SK-N-SH treated with all-trans-retinoic acid at 6 μM for 48 hours (cell line): ENCODE results near the gene RBMX.

ENCODE experiments used
- ATAC-seq: fragments of 200-7000 bp; cut with Tn5 transposase; 3 replicates; pipeline ENCODE4 v1.9.1; 2020; ENCODE audit warnings: mild to moderate bottlenecking, moderate library complexity
- ARNTL ChIP-seq: fragments of 450-650 bp; formaldehyde crosslinking; IDR thresholded peaks from 2 replicates; pipeline ENCODE4 v1.5.0; 2020; ENCODE audit warnings: low read depth, mild to moderate bottlenecking, moderate library complexity, borderline replicate concordance
- BACH2 ChIP-seq: fragments of 250-450 bp; sonication (Bioruptor Pico); IDR thresholded peaks from 2 replicates; pipeline ENCODE4 v1.9.0; 2021; ENCODE audit warnings: mild to moderate bottlenecking, borderline replicate concordance
- CSDC2 ChIP-seq: fragments of 250-450 bp; sonication (Bioruptor Pico); IDR thresholded peaks from 2 replicates; pipeline ENCODE4 v1.5.0; 2020; ENCODE audit warnings: mild to moderate bottlenecking, moderate library complexity
- ESRRG ChIP-seq: fragments of 250-450 bp; sonication (Bioruptor Pico); IDR thresholded peaks from 2 replicates; pipeline ENCODE4 v1.6.1; 2021; ENCODE audit warnings: mild to moderate bottlenecking
- GLIS3 ChIP-seq: fragments of 250-450 bp; sonication (Bioruptor Pico); IDR thresholded peaks from 2 replicates; pipeline ENCODE4 v1.5.0; 2020; ENCODE audit warnings: mild to moderate bottlenecking, moderate library complexity
- ISL1 ChIP-seq: fragments of 250-450 bp; sonication (Bioruptor Pico); IDR thresholded peaks from 2 replicates; pipeline ENCODE4 v2.1.2; 2022; ENCODE audit warnings: mild to moderate bottlenecking, moderate library complexity
- OSR1 ChIP-seq: fragments of 250-450 bp; sonication (Bioruptor Pico); IDR thresholded peaks from 2 replicates; pipeline ENCODE4 v1.8.0; 2022; ENCODE audit warnings: moderate library complexity, mild to moderate bottlenecking, inconsistent platforms
- RARB ChIP-seq: fragments of 250-450 bp; sonication (Bioruptor Pico); IDR thresholded peaks from 2 replicates; pipeline ENCODE4 v1.8.0; 2021; ENCODE audit warnings: mild to moderate bottlenecking, moderate library complexity
- SNAI2 ChIP-seq: fragments of 250-450 bp; sonication (Bioruptor Pico); IDR thresholded peaks from 2 replicates; pipeline ENCODE4 v1.5.0; 2020; ENCODE audit warnings: mild to moderate bottlenecking, moderate library complexity
- TCF4 ChIP-seq: fragments of 250-450 bp; sonication (Bioruptor Pico); IDR thresholded peaks from 2 replicates; pipeline ENCODE4 v1.8.0; 2021; ENCODE audit warnings: mild to moderate bottlenecking, moderate library complexity, borderline replicate concordance
- ZC3H10 ChIP-seq: fragments of 250-450 bp; sonication (Bioruptor Pico); IDR thresholded peaks from 2 replicates; pipeline ENCODE4 v1.5.1; 2021; ENCODE audit warnings: mild to moderate bottlenecking, moderate library complexity
- ZFP3 ChIP-seq: fragments of 250-450 bp; sonication (Bioruptor Pico); IDR thresholded peaks from 2 replicates; pipeline ENCODE4 v1.5.0; 2020; ENCODE audit warnings: mild to moderate bottlenecking, moderate library complexity
- ZFP30 ChIP-seq: fragments of 450-650 bp; formaldehyde crosslinking; IDR thresholded peaks from 2 replicates; pipeline ENCODE4 v1.5.0; 2022; ENCODE audit warnings: mild to moderate bottlenecking, moderate library complexity
- ZNF565 ChIP-seq: fragments of 450-650 bp; formaldehyde crosslinking; conservative IDR thresholded peaks from 2 replicates; pipeline ENCODE4 v1.5.0; 2020; ENCODE audit warnings: low read depth, mild to moderate bottlenecking, moderate library complexity
- ZNF70 ChIP-seq: fragments of 450-650 bp; formaldehyde crosslinking; IDR thresholded peaks from 2 replicates; pipeline ENCODE4 v1.5.0; 2020; ENCODE audit warnings: mild to moderate bottlenecking, moderate library complexity
- TF ChIP-seq, protein P1 (sequence below): fragments of 250-450 bp; sonication (Bioruptor Pico); IDR thresholded peaks from 2 replicates; pipeline ENCODE4 v1.5.1; 2020; ENCODE audit warnings: low read depth, mild to moderate bottlenecking, moderate library complexity
- TF ChIP-seq, protein P2 (sequence below): fragments of 250-450 bp; sonication (Bioruptor Pico); IDR thresholded peaks from 2 replicates; pipeline ENCODE4 v1.8.0; 2020; ENCODE audit warnings: mild to moderate bottlenecking, moderate library complexity, borderline replicate concordance
- TF ChIP-seq, protein P3 (sequence below): fragments of 250-450 bp; sonication (Bioruptor Pico); IDR thresholded peaks from 2 replicates; pipeline ENCODE4 v1.5.0; 2020; ENCODE audit warnings: mild to moderate bottlenecking, moderate library complexity
- TF ChIP-seq, protein P4 (sequence below): fragments of 250-450 bp; sonication (Bioruptor Pico); IDR thresholded peaks from 2 replicates; pipeline ENCODE4 v1.5.1; 2021; ENCODE audit warnings: mild to moderate bottlenecking, moderate library complexity

RBMX gene

DNA sequence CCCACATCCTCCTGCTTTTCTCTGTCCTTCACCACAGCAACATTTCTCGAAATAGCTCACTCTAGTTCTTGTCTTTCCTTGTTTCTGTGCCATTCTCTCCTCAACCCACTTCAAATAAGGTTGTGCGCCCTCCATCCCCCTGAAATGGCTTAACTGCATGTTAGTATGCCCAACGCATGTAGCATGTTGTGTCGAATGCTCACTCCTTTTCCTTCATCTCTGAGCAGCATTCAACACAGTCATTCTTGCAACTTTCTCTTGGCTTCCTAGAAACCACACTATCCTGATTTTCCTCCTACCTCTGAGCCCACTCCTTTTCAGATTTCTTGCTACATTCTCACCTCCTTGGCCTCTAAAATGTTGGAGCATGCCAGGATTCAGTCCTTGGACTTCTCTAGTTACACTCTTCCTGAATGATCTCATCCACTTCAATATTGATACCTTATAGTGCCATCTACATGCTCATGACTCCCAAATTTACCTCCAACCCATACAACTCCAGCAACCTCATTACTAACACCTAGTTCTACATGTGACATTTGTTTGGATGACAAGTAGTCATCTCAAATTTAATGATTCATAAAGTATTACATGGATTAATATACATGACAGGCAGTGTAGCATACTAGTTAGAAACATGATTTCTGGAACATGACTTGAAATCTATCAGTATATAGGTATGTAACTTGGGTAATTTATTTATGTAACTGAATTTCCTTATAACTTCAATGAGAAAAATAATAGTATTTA lies 22.3 kb downstream of the RBMX start (continued):
- TF ChIP-seq, protein P1, sequence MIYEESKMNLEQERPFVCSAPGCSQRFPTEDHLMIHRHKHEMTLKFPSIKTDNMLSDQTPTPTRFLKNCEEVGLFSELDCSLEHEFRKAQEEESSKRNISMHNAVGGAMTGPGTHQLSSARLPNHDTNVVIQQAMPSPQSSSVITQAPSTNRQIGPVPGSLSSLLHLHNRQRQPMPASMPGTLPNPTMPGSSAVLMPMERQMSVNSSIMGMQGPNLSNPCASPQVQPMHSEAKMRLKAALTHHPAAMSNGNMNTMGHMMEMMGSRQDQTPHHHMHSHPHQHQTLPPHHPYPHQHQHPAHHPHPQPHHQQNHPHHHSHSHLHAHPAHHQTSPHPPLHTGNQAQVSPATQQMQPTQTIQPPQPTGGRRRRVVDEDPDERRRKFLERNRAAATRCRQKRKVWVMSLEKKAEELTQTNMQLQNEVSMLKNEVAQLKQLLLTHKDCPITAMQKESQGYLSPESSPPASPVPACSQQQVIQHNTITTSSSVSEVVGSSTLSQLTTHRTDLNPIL = no peak
- TF ChIP-seq ISL1 (no peak), BACH2 (CRISPR knock-in tag) (no peak), CSDC2 (CRISPR knock-in tag) (no peak), OSR1 (CRISPR knock-in tag) (no peak), RARB (no peak), ZFP3 (CRISPR knock-in tag) (no peak)
- TF ChIP-seq, protein P2, sequence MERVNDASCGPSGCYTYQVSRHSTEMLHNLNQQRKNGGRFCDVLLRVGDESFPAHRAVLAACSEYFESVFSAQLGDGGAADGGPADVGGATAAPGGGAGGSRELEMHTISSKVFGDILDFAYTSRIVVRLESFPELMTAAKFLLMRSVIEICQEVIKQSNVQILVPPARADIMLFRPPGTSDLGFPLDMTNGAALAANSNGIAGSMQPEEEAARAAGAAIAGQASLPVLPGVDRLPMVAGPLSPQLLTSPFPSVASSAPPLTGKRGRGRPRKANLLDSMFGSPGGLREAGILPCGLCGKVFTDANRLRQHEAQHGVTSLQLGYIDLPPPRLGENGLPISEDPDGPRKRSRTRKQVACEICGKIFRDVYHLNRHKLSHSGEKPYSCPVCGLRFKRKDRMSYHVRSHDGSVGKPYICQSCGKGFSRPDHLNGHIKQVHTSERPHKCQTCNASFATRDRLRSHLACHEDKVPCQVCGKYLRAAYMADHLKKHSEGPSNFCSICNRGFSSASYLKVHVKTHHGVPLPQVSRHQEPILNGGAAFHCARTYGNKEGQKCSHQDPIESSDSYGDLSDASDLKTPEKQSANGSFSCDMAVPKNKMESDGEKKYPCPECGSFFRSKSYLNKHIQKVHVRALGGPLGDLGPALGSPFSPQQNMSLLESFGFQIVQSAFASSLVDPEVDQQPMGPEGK (CRISPR knock-in tag) = no peak

DNA sequence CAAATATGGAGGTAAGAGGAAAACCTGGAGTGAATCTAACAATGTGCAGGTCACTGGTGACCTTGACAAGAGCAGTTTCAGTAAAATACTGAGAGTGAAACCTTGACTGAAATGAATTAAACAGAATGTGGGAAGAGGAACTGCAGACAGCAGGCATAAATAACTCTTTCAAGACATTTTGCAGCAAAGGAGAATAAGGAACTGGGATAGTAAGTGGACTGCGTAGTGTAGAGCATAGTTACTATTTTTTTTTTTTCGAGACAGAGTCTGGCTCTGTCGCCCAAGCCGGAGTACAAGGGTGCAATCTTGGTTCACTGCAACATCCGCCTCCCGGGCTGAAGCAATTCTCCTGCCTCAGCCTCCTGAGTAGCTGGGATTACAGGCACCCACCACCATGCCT lies 24.0 kb downstream of the RBMX start:
- TF ChIP-seq RARB (no peak), ZNF565 (CRISPR knock-in tag) (no peak), GLIS3 (CRISPR knock-in tag) (no peak), TCF4 (CRISPR knock-in tag) (no peak), ZFP30 (CRISPR knock-in tag) (no peak), CSDC2 (CRISPR knock-in tag) (no peak), ESRRG (no peak), BACH2 (CRISPR knock-in tag) (no peak), ZC3H10 (CRISPR knock-in tag) (no peak), SNAI2 (no peak), ARNTL (CRISPR knock-in tag) (no peak), ZNF70 (CRISPR knock-in tag) (no peak)
- TF ChIP-seq, protein P1 = no peak
- no peak for ATAC-seq

DNA sequence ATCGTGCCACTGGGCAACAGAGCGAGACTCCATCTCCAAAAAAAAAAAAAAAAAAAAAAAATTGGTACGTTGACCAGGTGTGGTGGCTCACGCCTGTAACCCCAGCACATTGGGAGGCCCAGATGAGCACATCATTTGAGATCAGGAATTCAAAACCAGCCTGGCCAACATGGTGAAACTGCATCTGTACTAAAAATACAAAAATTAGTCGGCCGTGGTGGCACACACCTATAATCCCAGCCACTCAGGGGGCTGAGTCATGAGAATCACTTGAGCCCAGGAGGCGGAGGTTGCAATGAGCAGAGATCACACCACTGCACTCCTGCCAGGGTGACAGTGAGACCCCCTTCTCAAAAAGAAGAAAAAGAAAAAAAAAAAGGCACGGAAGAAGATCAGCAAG lies 24.5 kb downstream of the RBMX start:
- ATAC-seq = no peak
- TF ChIP-seq OSR1 (CRISPR knock-in tag) = no peak
- TF ChIP-seq, protein P3, sequence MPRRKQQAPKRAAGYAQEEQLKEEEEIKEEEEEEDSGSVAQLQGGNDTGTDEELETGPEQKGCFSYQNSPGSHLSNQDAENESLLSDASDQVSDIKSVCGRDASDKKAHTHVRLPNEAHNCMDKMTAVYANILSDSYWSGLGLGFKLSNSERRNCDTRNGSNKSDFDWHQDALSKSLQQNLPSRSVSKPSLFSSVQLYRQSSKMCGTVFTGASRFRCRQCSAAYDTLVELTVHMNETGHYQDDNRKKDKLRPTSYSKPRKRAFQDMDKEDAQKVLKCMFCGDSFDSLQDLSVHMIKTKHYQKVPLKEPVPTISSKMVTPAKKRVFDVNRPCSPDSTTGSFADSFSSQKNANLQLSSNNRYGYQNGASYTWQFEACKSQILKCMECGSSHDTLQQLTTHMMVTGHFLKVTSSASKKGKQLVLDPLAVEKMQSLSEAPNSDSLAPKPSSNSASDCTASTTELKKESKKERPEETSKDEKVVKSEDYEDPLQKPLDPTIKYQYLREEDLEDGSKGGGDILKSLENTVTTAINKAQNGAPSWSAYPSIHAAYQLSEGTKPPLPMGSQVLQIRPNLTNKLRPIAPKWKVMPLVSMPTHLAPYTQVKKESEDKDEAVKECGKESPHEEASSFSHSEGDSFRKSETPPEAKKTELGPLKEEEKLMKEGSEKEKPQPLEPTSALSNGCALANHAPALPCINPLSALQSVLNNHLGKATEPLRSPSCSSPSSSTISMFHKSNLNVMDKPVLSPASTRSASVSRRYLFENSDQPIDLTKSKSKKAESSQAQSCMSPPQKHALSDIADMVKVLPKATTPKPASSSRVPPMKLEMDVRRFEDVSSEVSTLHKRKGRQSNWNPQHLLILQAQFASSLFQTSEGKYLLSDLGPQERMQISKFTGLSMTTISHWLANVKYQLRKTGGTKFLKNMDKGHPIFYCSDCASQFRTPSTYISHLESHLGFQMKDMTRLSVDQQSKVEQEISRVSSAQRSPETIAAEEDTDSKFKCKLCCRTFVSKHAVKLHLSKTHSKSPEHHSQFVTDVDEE = no peak
- no peak for TF ChIP-seq ISL1
- TF ChIP-seq ZFP3 (CRISPR knock-in tag) = no peak
- TF ChIP-seq, protein P4, sequence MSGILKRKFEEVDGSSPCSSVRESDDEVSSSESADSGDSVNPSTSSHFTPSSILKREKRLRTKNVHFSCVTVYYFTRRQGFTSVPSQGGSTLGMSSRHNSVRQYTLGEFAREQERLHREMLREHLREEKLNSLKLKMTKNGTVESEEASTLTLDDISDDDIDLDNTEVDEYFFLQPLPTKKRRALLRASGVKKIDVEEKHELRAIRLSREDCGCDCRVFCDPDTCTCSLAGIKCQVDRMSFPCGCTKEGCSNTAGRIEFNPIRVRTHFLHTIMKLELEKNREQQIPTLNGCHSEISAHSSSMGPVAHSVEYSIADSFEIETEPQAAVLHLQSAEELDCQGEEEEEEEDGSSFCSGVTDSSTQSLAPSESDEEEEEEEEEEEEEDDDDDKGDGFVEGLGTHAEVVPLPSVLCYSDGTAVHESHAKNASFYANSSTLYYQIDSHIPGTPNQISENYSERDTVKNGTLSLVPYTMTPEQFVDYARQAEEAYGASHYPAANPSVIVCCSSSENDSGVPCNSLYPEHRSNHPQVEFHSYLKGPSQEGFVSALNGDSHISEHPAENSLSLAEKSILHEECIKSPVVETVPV (CRISPR knock-in tag) = no peak
- no peak for TF ChIP-seq ESRRG
- no peak for TF ChIP-seq ZFP30 (CRISPR knock-in tag)
- TF ChIP-seq TCF4 (CRISPR knock-in tag) = no peak
- TF ChIP-seq ZNF70 (CRISPR knock-in tag) = no peak
- TF ChIP-seq, protein P2 (CRISPR knock-in tag) = no peak
